Neutrophil (primary cell): ENCODE results near the gene HHAT.

ENCODE experiments used
- H3K27ac ChIP-seq: fragments of 200-600 bp; sonication (generic); 2 replicates; pipeline ENCODE4 v1.5.1; 2016; ENCODE audit warnings: mild to moderate bottlenecking, moderate library complexity
- H3K27me3 ChIP-seq: fragments of 200-600 bp; sonication (generic); 2 replicates; pipeline ENCODE4 v1.6.0; 2016; ENCODE audit warnings: mild to moderate bottlenecking
- H3K36me3 ChIP-seq: fragments of 200-600 bp; sonication (generic); 2 replicates; pipeline ENCODE4 v1.5.1; 2017
- H3K4me1 ChIP-seq, 2 experiments: fragments of 200-600 bp in 1 of 2; sonication (generic) in 1 of 2; 1 replicate in 1 of 2; 2 replicates in 1 of 2; pipeline versions ENCODE4 v1.5.1 to v1.6.1; 2013 to 2016; ENCODE audit warnings: low read depth in 1 of 2, low read length in 1 of 2, mild to moderate bottlenecking in 1 of 2, moderate library complexity in 1 of 2; ENCODE audit not compliant: control insufficient read depth in 1 of 2, insufficient read depth in 1 of 2
- H3K4me3 ChIP-seq, 2 experiments: fragments of 200-600 bp in 1 of 2; sonication (generic) in 1 of 2; 1 replicate in 1 of 2; 2 replicates in 1 of 2; pipeline ENCODE4 v1.5.1; 2013 to 2016; ENCODE audit warnings: low read depth in 1 of 2, low read length in 1 of 2, mild to moderate bottlenecking in 1 of 2, moderate library complexity in 1 of 2
- H3K9me3 ChIP-seq: fragments of 200-600 bp; sonication (generic); 2 replicates; pipeline ENCODE4 v1.5.1; 2016
- CTCF ChIP-seq: fragments of 200-600 bp; sonication (generic); IDR thresholded peaks from 2 replicates; pipeline ENCODE4 v1.5.1; 2016; ENCODE audit warnings: antibody characterized with exemption

HHAT gene

GRCh38 chr1:210482945-210483617, 154.4 kb downstream of the HHAT start:
- Histone ChIP-seq H3K36me3 (no peaks in the 10 kb centered on the region), H3K27ac (no peak overlapping the region), H3K9me3 (no peaks in the 10 kb centered on the region), H3K4me3 (no peak overlapping the region), H3K27me3 (no peaks in the 10 kb centered on the region), H3K4me1 (no peaks in the 10 kb centered on the region)
- TF ChIP-seq CTCF = no peak

GRCh38 chr1:210483821-210484220, 155.1 kb downstream of the HHAT start:
- Histone ChIP-seq H3K4me1 (no peaks in the 10 kb centered on the region), H3K9me3 (no peaks in the 10 kb centered on the region), H3K36me3 (no peaks in the 10 kb centered on the region), H3K27me3 (no peaks in the 10 kb centered on the region), H3K27ac (no peak overlapping the region), H3K4me3 (no peak overlapping the region)
- TF ChIP-seq CTCF = no peak

GRCh38 chr1:210487021-210487420, 158.3 kb downstream of the HHAT start:
- H3K9me3 ChIP-seq = no peaks in the 10 kb centered on the region
- H3K27ac ChIP-seq = no peak overlapping the region
- no peaks in the 10 kb centered on the region for H3K4me1 ChIP-seq
- H3K4me3 ChIP-seq = no peak overlapping the region
- no peaks in the 10 kb centered on the region for H3K36me3 ChIP-seq
- H3K27me3 ChIP-seq = no peaks in the 10 kb centered on the region
- TF ChIP-seq CTCF = no peak

- H3K9me3 ChIP-seq = no peaks in the 10 kb centered on the region
- H3K4me1 ChIP-seq = no peaks in the 10 kb centered on the region
- no peaks in the 10 kb centered on the region for H3K27me3 ChIP-seq
- no peaks in the 10 kb centered on the region for H3K36me3 ChIP-seq
- H3K4me3 ChIP-seq = no peak overlapping the region
- TF ChIP-seq CTCF = no peak
- H3K27ac ChIP-seq = no peak overlapping the region
These were observed 160.8 kb downstream of the HHAT start for GRCh38 chr1:210489491-210489890.

GRCh38 chr1:210490781-210491180, 162.1 kb downstream of the HHAT start:
- H3K4me1 ChIP-seq = no peaks in the 10 kb centered on the region
- no peaks in the 10 kb centered on the region for H3K36me3 ChIP-seq
- no peaks in the 10 kb centered on the region for H3K9me3 ChIP-seq
- H3K4me3 ChIP-seq = no peak overlapping the region
- no peak for TF ChIP-seq CTCF
- H3K27ac ChIP-seq = no peak overlapping the region
- H3K27me3 ChIP-seq = no peaks in the 10 kb centered on the region
